Nephron progenitor cell (in vitro differentiated cells): ENCODE measurements around the gene ADAM10.
A peak's percentile ranks its signal among the peaks of the same experiment; 100 is the strongest.

Source experiments
- DNase-seq: peaks from one replicate; pipeline ENCODE4 v3.0.0; 2021
- H3K27ac Mint-ChIP-seq: 2 replicates; pipeline ENCODE4 v1.8.0; 2021; ENCODE audit warnings: mild to moderate bottlenecking, moderate library complexity, mixed read lengths
- H3K27me3 Mint-ChIP-seq: 2 replicates; pipeline ENCODE4 v1.8.0; 2021; ENCODE audit warnings: mild to moderate bottlenecking, low read depth, mixed read lengths; ENCODE audit not compliant: poor library complexity
- H3K36me3 Mint-ChIP-seq: 2 replicates; pipeline ENCODE4 v1.8.0; 2021; ENCODE audit warnings: low read depth, mixed read lengths
- H3K4me1 Mint-ChIP-seq: 2 replicates; pipeline ENCODE4 v1.8.0; 2021; ENCODE audit warnings: mixed read lengths
- H3K4me3 Mint-ChIP-seq: 2 replicates; pipeline ENCODE4 v1.8.0; 2021; ENCODE audit warnings: mild to moderate bottlenecking, moderate library complexity, mixed read lengths
- H3K9me3 Mint-ChIP-seq: 2 replicates; pipeline ENCODE4 v1.8.0; 2021; ENCODE audit warnings: mild to moderate bottlenecking, moderate library complexity, mixed read lengths
- TF ChIP-seq, protein P1 (sequence below): fragments of 200-600 bp; sonication (generic); IDR thresholded peaks from 2 replicates; pipeline ENCODE4 v1.5.0; 2021; ENCODE audit warnings: antibody characterized with exemption

Gene ADAM10

DNA sequence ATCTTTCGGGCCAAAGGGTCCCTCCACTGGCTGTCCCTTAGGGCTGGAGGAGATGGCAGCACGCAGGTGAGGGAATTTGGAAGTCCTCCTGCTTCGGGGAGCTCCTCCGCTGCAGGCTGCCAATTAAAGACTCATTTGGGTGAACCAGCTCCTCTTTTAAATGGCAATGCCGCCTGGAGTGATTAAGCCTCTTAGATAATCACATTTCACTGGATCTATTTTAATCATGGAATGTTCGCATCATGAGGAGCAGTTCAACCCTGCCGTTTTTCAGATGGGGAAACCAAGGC lies 199.8 kb downstream of the ADAM10 start:
- TF ChIP-seq, protein P1, sequence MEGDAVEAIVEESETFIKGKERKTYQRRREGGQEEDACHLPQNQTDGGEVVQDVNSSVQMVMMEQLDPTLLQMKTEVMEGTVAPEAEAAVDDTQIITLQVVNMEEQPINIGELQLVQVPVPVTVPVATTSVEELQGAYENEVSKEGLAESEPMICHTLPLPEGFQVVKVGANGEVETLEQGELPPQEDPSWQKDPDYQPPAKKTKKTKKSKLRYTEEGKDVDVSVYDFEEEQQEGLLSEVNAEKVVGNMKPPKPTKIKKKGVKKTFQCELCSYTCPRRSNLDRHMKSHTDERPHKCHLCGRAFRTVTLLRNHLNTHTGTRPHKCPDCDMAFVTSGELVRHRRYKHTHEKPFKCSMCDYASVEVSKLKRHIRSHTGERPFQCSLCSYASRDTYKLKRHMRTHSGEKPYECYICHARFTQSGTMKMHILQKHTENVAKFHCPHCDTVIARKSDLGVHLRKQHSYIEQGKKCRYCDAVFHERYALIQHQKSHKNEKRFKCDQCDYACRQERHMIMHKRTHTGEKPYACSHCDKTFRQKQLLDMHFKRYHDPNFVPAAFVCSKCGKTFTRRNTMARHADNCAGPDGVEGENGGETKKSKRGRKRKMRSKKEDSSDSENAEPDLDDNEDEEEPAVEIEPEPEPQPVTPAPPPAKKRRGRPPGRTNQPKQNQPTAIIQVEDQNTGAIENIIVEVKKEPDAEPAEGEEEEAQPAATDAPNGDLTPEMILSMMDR, result no peak
- H3K36me3 Mint-ChIP-seq, result no peaks in the 10 kb centered on the region
- no peak overlapping the region for H3K4me3 Mint-ChIP-seq
- no peak for DNase-seq
- peaks cover 7% of the 10 kb centered on the region for H3K27me3 Mint-ChIP-seq
- no peaks in the 10 kb centered on the region for H3K9me3 Mint-ChIP-seq
- peaks cover 62% of the 10 kb centered on the region for H3K4me1 Mint-ChIP-seq
- H3K27ac Mint-ChIP-seq, result no peak overlapping the region

DNA sequence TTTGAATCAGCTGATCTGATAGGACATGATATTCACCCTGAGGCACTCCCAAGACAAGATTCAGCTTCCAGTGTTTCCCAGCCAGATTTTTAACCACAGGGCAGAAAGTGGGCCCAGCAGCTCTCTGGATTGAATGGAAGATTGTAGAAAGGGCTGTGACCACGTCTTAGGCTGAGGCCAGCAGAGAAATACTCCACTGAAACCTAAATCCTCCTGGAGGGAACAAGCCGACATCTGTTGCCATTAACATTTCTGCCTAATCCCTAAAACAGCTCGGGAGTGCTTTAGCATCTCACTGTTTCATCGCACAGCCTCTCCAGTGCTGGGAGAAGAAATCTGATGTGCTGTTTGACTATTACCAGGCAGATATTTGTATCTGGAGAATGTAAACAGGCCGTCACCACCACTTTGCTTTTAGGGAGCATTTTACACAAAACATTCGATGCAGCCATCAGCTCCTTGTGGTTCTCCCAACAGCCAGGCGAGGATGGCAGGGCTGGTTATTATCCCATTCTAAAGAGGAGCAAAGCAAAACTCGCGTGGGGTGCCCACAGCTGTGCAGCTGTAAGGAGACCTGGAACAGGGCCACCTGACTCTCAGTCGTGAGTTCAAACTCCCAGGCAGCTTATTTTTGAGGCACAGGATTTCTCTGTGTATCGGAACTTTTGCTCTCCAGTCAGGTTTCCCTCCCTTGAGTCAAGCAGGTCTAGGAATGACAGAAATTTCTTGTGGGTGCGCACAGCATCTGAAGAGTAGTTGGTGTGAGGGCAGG lies 200.3 kb downstream of the ADAM10 start:
- TF ChIP-seq, protein P1, result no peak
- DNase-seq, result no peak
- no peaks in the 10 kb centered on the region for H3K36me3 Mint-ChIP-seq
- peaks cover 7% of the 10 kb centered on the region for H3K27me3 Mint-ChIP-seq
- peaks cover 57% of the 10 kb centered on the region for H3K4me1 Mint-ChIP-seq
- no peak overlapping the region for H3K4me3 Mint-ChIP-seq
- H3K27ac Mint-ChIP-seq, result no peak overlapping the region
- H3K9me3 Mint-ChIP-seq, result no peaks in the 10 kb centered on the region

DNA sequence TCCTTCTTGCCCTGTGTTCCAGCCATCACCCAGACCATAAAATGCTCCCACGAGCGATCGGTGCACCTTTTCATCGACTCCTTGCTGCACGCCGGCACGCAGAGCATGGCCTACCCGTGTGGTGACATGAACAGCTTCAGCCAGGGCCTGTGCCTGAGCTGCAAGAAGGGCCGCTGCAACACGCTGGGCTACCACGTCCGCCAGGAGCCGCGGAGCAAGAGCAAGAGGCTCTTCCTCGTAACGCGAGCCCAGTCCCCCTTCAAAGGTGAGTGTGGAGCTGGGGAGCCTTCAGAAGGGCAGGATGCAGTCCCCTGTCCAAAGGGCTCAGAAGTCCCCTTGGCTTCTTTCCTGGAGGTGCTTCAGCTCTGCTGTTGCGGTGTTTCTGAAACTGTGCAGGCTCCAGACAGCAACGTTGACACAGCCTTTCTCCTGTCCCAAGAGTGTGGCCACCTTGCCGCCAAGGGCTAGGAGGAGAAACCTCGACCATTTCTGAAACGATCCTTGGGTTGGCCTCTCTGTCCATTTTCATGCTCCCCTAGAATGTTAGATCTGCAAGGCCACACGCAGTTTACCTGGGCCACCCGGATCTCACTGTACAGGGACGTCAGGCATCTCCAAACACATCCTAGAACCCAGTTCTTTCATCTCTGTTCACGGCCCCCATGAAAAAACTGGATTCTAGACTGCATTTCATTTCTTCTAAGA lies 201.0 kb downstream of the ADAM10 start:
- no peak overlapping the region for H3K4me3 Mint-ChIP-seq

DNA sequence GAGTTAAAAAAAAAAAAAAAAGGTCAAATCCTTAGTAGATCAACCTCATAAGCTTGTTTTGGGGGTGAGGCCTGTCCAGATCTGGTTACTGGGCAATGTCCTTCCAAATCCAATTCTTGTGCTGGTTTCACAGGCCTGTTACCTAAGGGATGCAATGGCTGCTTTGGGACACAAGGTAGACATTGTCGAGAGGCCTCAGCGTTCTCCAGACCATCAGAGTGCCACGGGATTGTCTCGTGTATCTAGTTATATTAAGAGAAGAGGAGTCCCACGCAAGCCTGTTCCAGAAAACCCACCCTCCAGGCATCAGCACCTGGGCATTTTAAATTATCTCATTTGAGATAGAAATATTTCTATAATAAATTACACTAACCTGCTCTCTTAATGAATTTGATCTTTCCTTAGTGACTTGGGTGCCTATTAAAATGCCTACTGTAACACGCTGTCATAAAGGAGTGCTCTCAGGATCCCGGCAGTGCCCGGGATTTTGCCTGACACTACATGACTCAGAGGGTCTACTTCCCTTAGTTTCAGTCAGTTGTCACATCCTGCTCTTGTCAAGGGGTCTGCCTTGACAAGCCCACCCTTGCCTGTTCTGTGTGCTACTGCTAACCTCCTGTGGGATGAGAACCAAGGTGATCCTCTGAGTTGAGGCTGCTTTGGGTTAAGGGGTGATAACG lies 201.7 kb downstream of the ADAM10 start:
- Mint-ChIP-seq H3K27ac (no peak overlapping the region), H3K4me1 (peaks cover 43% of the 10 kb centered on the region), H3K4me3 (no peak overlapping the region), H3K27me3 (peaks cover 7% of the 10 kb centered on the region), H3K36me3 (no peaks in the 10 kb centered on the region), H3K9me3 (no peaks in the 10 kb centered on the region)
- DNase-seq, result no peak
- TF ChIP-seq, protein P1, result no peak

More for the DNA sequence above, 201.0 kb downstream of the ADAM10 start:
- Mint-ChIP-seq H3K27me3 (peaks cover 7% of the 10 kb centered on the region), H3K9me3 (no peaks in the 10 kb centered on the region), H3K36me3 (no peaks in the 10 kb centered on the region), H3K4me1 (peaks cover 50% of the 10 kb centered on the region), H3K27ac (no peak overlapping the region)
- DNase-seq, result no peak
- TF ChIP-seq, protein P1, result no peak

DNA sequence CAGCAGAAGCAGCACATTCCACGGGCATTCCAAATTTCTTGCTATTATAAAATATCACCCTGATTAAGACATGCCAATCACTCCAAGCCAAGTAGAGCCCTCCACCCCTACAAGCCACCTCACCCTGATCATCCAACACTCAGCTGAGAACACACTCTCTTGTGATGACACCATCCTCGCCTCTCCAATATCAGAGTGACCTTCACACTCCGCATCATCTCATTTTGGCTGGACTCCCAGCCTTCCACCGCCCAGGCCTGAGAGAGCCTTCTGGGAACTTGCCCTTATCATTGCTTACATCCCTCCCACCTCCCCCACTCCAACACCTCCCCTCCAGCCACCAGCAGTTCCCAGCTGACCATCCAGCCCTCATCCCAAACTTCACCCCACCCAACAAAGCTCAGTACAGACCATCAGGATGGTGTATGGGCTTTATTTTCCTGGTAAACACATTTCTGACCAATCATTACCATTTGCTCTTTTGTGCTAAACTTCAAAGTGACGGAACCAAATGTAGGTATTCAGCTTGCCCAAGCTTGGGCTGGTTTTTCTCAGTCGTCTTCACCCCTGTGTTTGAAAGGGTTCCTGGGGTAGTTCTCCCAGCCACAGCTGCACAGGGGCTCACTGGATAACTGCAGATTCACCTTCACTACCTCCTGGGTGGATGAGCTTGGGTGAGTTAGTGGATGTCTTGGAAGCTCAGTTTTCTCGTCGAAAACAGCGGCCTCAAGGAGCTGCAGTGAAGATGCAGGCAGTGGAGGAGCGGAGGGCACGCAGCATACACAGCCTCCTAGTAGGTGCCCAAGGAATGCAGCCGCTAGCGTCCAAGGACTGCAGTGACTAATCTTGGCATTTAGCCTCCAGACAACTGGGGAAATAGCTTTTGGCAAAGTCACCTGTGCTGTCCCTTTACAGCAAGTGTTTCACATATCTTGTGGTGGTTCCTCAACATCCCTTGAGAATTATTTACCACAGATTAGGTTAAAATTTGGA lies 202.6 kb downstream of the ADAM10 start:
- no peak overlapping the region for H3K4me3 Mint-ChIP-seq
- peaks cover 36% of the 10 kb centered on the region for H3K4me1 Mint-ChIP-seq
- H3K27me3 Mint-ChIP-seq, result peaks cover 7% of the 10 kb centered on the region
- no peak for DNase-seq
- TF ChIP-seq, protein P1, result no peak
- H3K27ac Mint-ChIP-seq, result peak overlapping the region; percentile 57
- H3K36me3 Mint-ChIP-seq, result no peaks in the 10 kb centered on the region
- no peaks in the 10 kb centered on the region for H3K9me3 Mint-ChIP-seq
